ENCODE measurements around the gene SCFD1.

The SCFD1 gene

DNA sequence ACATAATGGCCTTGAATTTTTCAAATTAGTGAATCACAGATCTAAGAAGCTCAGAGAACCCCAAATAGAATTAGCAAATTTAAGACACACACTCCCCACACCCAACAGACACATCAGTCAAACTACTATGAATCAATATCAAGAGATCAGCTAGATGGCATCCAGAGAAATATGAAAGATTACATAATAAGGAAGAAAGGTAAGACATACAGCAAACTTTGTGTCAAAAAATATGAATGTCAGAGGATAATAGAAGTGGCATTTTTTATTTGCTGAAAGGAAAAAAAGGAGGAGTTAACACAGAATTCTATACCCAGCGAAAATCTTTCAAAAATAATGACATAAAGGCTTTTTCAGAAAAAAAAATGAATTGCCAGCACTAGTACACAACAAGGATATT is 141.8 kb downstream of the SCFD1 start:
- no peak for DNase-seq

DNA sequence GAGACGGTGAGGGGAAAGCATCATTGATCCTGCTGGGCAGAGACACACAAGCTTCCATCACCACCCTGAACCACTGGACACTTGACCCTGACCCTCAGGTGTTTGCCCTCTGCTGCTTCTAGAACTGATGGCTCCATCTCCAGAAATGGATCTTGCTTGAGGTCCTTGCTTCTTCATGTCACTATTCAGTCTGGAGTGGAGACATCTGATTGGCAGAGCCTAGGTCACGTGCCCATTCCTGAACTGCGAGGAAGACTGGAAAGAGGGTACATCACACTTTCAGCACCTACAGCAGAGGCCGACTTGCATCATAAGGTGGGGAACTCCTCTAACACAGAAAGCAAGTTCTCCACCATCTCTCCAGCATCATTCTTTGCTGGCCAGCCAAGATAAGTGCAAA is 145.5 kb downstream of the SCFD1 start:
- no peak for DNase-seq

DNA sequence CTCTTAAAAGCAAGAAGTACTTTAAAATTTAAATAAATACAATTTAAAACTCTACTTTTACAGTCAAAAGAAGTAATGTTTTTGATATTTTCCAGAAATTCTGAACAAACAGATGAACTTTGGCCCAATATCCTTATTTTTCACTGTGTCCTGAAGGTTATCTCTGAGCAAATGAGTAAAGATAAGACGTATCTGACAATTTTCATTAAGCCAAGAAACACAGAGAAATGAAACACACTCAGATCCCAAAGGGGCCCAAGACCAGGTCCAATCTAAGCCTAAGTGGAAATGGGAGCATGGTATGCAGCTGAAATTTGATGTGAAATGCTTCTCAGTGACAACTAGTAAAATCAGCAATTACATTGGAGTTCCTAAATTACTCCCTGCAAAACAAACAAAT is 146.7 kb downstream of the SCFD1 start:
- no peak for DNase-seq

DNA sequence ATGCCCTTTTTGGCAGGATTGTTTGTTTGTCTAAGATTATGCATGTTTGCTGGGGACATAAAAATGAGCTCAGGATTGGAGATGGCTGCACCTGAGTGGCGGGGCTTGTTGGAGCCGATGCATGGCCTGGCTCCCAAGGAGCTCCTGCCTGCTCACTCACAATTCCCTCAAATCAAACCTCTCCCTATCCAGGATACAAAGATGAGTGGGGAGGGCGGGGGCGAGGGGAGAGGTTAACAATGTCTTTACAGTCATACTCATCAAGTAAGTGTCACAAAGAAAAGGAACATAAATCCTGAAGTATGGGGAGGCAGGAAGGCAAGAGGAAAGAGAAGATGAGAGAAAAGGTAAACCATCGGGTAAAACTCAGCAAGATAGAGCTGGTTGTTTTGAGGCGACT is 148.3 kb downstream of the SCFD1 start:
- DNase-seq, result no peak

DNA sequence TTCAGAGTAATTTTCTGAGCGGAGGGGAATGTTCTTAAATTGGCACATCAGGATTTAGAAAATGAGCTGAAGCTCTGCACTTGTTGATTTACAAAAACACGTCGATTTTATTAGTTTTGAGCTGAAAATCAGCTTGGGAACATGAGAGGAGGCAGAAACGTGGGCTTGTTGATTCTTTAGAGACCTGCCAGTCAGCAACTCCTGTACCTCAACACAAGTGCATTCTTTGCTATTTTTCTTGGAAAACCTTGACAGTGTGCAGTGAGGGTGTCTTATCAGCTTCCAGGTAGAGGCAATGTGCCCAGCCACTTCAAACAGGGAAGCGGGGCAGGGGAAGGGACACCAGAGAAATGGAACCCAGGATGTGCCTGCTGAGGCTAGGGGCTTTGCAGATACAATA is 149.5 kb downstream of the SCFD1 start:
- DNase-seq, result no peak

DNA sequence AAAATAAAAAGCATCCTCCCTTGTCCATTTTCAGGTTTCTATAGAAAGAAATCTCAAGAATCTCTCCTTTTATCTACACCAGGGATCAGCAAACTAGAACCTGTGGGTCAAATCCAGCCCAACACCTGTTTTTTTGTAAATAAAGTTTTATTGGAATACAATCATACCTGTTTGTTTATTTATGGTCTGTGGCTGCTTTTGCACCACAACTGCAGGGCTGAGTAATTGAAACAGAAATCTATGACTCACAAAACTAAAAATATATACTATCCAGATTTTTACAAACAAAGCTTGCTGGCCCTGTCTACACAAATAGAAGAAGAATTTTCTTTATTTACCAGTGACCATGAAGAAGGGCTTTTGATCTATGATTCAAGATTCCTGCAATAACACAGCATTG is 157.1 kb downstream of the SCFD1 start:
- DNase-seq, result no peak

Data from MV-4-11 (cell line).